Measurements from ENCODE around the gene CTSL. TPM values are rescaled to one million over a fixed set of nuclear protein-coding genes. Genes with fewer than 3 reads are reported as not detected.

CTSL gene
- total RNA-seq, 2 donors from 2014 or later: 87.3 to 90.1 TPM

DNA sequence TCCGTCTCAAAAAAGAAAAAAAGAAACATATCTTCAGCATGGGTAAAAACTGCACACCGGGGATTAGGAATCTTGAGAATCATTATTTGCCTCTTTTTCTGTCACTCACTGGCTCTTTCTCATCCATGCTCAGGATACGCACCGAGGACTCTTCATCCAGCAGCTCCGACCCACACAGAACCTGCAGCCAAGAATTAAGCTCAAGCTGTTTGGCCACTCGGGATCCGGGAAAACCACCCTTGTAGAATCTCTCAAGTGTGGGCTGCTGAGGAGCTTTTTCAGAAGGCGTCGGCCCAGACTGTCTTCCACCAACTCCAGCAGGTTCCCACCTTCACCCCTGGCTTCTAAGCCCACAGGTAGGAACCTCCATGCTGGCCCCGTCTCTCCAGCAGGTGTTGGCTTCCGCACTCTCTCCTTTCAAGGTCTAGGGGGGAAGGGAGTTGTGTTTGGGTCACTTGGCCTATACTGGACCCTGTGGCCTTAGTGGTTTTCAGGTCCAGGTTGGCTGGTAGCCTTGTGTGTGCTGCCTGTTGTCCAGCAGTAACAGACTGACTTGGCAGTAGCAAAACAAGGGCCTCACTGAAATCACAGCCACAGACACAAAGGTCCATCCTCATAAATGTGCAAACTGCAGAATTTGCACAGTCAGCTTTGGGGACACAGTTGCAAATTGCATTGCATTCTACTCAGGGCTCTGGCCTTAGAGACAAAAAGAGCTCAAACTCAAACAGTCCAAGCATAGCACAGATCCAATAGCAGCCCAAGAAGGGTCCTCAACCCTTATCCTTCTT, 44.5 kb upstream of the CTSL start:
- H3K27ac ChIP-seq: no peak overlapping the region
- H3K4me1 ChIP-seq (replicated peaks): no peaks in the 10 kb centered on the region
- no peak for DNase-seq (ENCODE audit: low spot score)
- WGBS: 96% methylated on average over 11 of the region's 11 CpGs
- H3K36me3 ChIP-seq: no peaks in the 10 kb centered on the region
- intact Hi-C loops (cut with DNase I): loop anchor here (5.0 to 10.0 kb wide), 3 partner anchors 131 to 893 kb away; no protein-coding TSS in a partner anchor
- TF ChIP-seq, protein P1, sequence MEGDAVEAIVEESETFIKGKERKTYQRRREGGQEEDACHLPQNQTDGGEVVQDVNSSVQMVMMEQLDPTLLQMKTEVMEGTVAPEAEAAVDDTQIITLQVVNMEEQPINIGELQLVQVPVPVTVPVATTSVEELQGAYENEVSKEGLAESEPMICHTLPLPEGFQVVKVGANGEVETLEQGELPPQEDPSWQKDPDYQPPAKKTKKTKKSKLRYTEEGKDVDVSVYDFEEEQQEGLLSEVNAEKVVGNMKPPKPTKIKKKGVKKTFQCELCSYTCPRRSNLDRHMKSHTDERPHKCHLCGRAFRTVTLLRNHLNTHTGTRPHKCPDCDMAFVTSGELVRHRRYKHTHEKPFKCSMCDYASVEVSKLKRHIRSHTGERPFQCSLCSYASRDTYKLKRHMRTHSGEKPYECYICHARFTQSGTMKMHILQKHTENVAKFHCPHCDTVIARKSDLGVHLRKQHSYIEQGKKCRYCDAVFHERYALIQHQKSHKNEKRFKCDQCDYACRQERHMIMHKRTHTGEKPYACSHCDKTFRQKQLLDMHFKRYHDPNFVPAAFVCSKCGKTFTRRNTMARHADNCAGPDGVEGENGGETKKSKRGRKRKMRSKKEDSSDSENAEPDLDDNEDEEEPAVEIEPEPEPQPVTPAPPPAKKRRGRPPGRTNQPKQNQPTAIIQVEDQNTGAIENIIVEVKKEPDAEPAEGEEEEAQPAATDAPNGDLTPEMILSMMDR (IDR thresholded peaks at IDR 0.05): no peak
- TF ChIP-seq POLR2AphosphoS5 (IDR thresholded peaks at IDR 0.05): no peak
- no peak for TF ChIP-seq POLR2A (IDR thresholded peaks at IDR 0.05)
- no peak overlapping the region for H3K4me3 ChIP-seq
- no peaks in the 10 kb centered on the region for H3K9me3 ChIP-seq
- no peaks in the 10 kb centered on the region for H3K27me3 ChIP-seq (replicated peaks; ENCODE audit: insufficient read depth)

DNA sequence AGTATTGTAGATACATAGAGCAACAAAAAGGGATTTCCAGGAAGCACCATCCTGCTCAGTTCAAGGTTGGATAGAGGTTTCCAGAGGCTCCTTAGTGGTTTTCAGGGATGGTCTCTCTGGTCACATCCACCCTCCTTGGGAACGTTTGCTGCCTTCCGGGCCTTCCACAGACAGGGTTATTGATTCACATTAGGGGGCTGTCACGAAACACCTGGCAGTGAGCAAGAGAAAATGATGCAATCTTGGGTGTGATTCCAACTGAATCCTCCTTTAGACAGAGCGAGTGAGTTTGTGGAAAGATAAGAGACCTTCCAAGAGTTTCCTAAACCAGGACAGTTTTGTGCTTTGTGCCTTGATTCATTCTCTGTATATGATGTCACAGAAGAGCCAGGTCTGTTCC, 43.8 kb upstream of the CTSL start:
- intact Hi-C loops (cut with DNase I): loop anchor here (5.0 to 10.0 kb wide), 3 partner anchors 130 to 893 kb away; no protein-coding TSS in a partner anchor
- no peaks in the 10 kb centered on the region for H3K4me1 ChIP-seq (replicated peaks)
- H3K27me3 ChIP-seq (replicated peaks; ENCODE audit: insufficient read depth): no peaks in the 10 kb centered on the region
- no peak for DNase-seq (ENCODE audit: low spot score)
- TF ChIP-seq POLR2AphosphoS5 (IDR thresholded peaks at IDR 0.05) (no peak), POLR2A (IDR thresholded peaks at IDR 0.05) (no peak)
- TF ChIP-seq, protein P1 (IDR thresholded peaks at IDR 0.05): no peak
- no peaks in the 10 kb centered on the region for H3K36me3 ChIP-seq
- no peaks in the 10 kb centered on the region for H3K9me3 ChIP-seq
- 64% methylated on average over 4 of the region's 4 CpGs for WGBS
- no peak overlapping the region for H3K27ac ChIP-seq
- no peak overlapping the region for H3K4me3 ChIP-seq

DNA sequence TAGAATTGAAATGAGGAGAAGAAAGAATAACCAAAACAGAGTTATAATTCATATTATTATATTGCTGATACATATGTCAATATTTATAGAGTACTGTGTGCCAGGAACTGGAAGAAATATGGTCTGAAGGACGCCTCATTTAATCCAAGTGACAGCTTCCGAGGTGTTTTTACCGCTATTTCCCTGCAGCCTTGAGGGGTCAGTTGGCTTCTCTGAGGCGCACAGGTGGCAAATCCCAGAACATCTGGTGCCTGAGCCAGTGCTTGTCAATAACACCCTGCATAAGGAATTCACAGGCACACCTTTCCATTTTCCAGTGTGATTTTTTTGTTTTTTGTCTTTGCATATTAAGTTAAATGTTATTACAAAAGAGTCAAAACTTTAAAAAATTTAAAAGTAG, 43.3 kb upstream of the CTSL start:
- WGBS: 84% methylated on average over 4 of the region's 4 CpGs
- H3K27ac ChIP-seq: no peak overlapping the region
- no peaks in the 10 kb centered on the region for H3K27me3 ChIP-seq (replicated peaks; ENCODE audit: insufficient read depth)
- no peaks in the 10 kb centered on the region for H3K4me1 ChIP-seq (replicated peaks)
- H3K36me3 ChIP-seq: no peaks in the 10 kb centered on the region
- no peaks in the 10 kb centered on the region for H3K9me3 ChIP-seq
- TF ChIP-seq, protein P1 (IDR thresholded peaks at IDR 0.05): no peak
- no peak for TF ChIP-seq POLR2AphosphoS5 (IDR thresholded peaks at IDR 0.05)
- TF ChIP-seq POLR2A (IDR thresholded peaks at IDR 0.05): no peak
- intact Hi-C loops (cut with DNase I): loop anchor here (5.0 to 10.0 kb wide), 3 partner anchors 130 to 892 kb away; no protein-coding TSS in a partner anchor
- H3K4me3 ChIP-seq: no peak overlapping the region
- no peak for DNase-seq (ENCODE audit: low spot score)

DNA sequence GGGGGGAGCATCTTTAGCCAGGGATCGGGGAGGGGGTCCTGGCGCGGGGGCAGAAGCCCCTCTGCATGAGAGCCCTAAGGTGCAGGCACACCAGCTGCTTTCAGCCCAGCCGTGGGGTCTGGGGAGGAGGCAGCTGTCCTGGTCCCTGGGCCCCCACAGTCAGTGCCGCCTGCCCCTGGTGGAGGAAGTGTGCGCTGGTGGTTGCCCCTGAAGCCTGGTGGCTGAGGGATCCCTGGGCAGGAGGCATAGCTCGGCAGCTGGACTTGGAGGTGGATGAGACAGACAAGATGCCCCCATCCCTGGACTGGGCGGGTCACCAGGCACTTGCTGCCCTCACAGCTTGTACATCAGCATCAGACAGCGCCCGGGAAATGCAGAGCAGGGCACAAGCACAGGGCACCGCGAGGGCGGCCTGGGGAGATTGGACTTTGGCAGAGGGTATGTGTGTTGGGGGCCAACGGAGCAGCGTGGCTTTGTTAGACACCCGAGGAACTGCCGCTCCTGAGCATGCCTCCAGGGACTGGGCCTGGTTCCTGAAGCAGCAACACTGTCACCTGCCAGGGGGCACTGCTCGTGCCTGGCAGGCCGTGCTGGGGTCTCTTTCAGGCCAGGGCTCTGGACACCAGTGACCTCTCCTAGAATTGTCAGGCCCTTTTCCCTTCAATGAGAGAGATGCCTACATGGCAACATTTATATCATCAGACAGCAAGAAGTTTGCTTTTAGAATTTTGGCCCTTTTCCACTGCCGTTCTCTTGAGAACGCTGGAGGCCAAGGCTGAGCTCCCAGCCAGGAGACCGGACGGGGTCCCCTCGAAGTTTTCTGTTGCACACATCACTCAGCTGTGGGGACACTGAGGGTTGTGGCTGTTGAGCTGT, 41.9 kb upstream of the CTSL start:
- no peaks in the 10 kb centered on the region for H3K36me3 ChIP-seq
- no peak for DNase-seq (ENCODE audit: low spot score)
- no peak overlapping the region for H3K27ac ChIP-seq
- no peaks in the 10 kb centered on the region for H3K27me3 ChIP-seq (replicated peaks; ENCODE audit: insufficient read depth)
- no peaks in the 10 kb centered on the region for H3K4me1 ChIP-seq (replicated peaks)
- H3K4me3 ChIP-seq: no peak overlapping the region
- no peak for TF ChIP-seq POLR2A (IDR thresholded peaks at IDR 0.05)
- TF ChIP-seq, protein P1 (IDR thresholded peaks at IDR 0.05): no peak
- no peak for TF ChIP-seq POLR2AphosphoS5 (IDR thresholded peaks at IDR 0.05)
- intact Hi-C loops (cut with DNase I): loop anchor here (5.0 to 10.0 kb wide), 3 partner anchors 128 to 891 kb away; no protein-coding TSS in a partner anchor
- H3K9me3 ChIP-seq: no peaks in the 10 kb centered on the region
- WGBS: 78% methylated on average over 24 of the region's 24 CpGs
